Pancreas (tissue), 10 donors: ENCODE results near the gene TMOD2. TPM values are rescaled to one million over a fixed set of nuclear protein-coding genes. Genes with fewer than 3 reads are reported as not detected.
A peak's percentile ranks its signal among the peaks of the same experiment; 100 is the strongest.

Experiments used
- ATAC-seq, 4 donors: fragments of 200-7000 bp; cut with Tn5 transposase; one replicate each; pipeline versions ENCODE4 v1.8.0 to v1.9.1; 2020; ENCODE audit warnings: mild to moderate bottlenecking in 4 of 4, moderate library complexity in 4 of 4
- DNase-seq, 6 donors: peaks; one replicate each; pipeline ENCODE4 v3.0.0-alpha.2; 2020
- FAIRE-seq: peaks from 2 replicates; lab custom pipeline; 2012; peaks lifted over from hg19 to GRCh38; lab: Jason Lieb, UNC
- H3K27ac ChIP-seq, 4 donors: fragments of 200-600 bp; sonication (generic); 1 replicate in 3 of 4; 2 replicates in 1 of 4; pipeline versions ENCODE4 v1.5.0 to v1.8.0; 2020
- H3K27me3 ChIP-seq, 4 donors: fragments of 200-600 bp; one replicate each; pipeline ENCODE4 v1.8.0; 2021
- H3K36me3 ChIP-seq, 3 donors: fragments of 200-600 bp; sonication (generic) in 1 of 3; one replicate each; pipeline versions ENCODE4 v1.5.0 to v1.8.0; 2020 to 2021
- H3K4me1 ChIP-seq, 3 donors: fragments of 200-600 bp; one replicate each; pipeline ENCODE4 v1.8.0; 2021
- H3K4me3 ChIP-seq, 4 donors: fragments of 200-600 bp; sonication (generic) in 2 of 4; one replicate each; pipeline versions ENCODE4 v1.5.0 to v1.8.0; 2020 to 2021
- H3K9me3 ChIP-seq, 4 donors: fragments of 200-600 bp; one replicate each; pipeline ENCODE4 v1.8.0; 2021
- CTCF ChIP-seq, 4 donors: fragments of 200-600 bp; sonication (generic) in 3 of 4; IDR thresholded peaks; one replicate each; pipeline versions ENCODE4 v1.5.0 to v1.8.0; 2021; ENCODE audit warnings: antibody characterized with exemption in 4 of 4
- WGBS, 2 donors: extraction: QIAGEN DNeasy Blood & Tissue Kit; methylation state at CpG; one replicate each; pipeline ENCODE4 v1.1.7; 2013; 5-methylcytosine and 5-hydroxymethylcytosine counted together
- intact Hi-C, 3 donors: fragments of 100-400 bp; cut with DNase I; formaldehyde crosslinking; loops; one replicate each; pipeline versions ENCODE4 v1.11.1 to v1.14.2; 2022
- polyA plus RNA-seq, 2 donors: library from polyadenylated mRNA; stranded (reverse); fragments of 200-250 nt; gene quantifications; one replicate each; pipeline ENCODE4 v1.2.3, GENCODE V29; 2013
- total RNA-seq, 6 donors: library from RNA; stranded (reverse); fragmentation: NEBNext Ultra II Directional in 4 of 6; extraction: Animal tissue kit (Norgen Biotek cat#: 25700) in 4 of 6; gene quantifications; one replicate each; pipeline versions ENCODE4 v1.2.1 to v1.2.4, GENCODE V29; 2021 to 2023
- donor health status: healthy with polysubstance abuse.
- donor health status: DM: no; HTN: no; CAD: no; lungs with moderate emphysema.
- donor health status: DM: no; HTN: no; CAD: no.
- donor health status: control.
- donor health status: control.
- donor health status: Bipolar disorder and iron deficiency.
- donor health status: DM: yes; HTN: yes; CAD: no.
- donor health status: DM: no; HTN: no; CAD: no.
- donor health status: DM: no; HTN: no; CAD: no.
- donor health status: DM: yes; HTN: yes; CAD: no.

TMOD2 gene
- total and polyA plus RNA-seq, 8 donors, result 1.1 to 6.8 (median 3.3) TPM

- Histone ChIP-seq H3K27me3 (peaks cover 0 to 2% (median 0%) of the 10 kb centered on the region in 4 donors), H3K4me3 (no peak overlapping the region), H3K27ac (no peak overlapping the region), H3K36me3 (no peaks in the 10 kb centered on the region), H3K9me3 (no peaks in the 10 kb centered on the region), H3K4me1 (peaks cover 4 to 6% (median 4%) of the 10 kb centered on the region in 3 donors)
- no peak for TF ChIP-seq CTCF (IDR thresholded peaks at IDR 0.05)
- DNase-seq, result no peak
- FAIRE-seq, result no peak
- no peak for ATAC-seq
- WGBS, 2 donors, result 60 to 70% methylated on average over 4 of the region's 4 CpGs
- intact Hi-C loops, result no loop called here
Observed at GRCh38 chr15:51750186-51750585, 1.2 kb upstream of the TMOD2 start.

GRCh38 chr15:51751697-51752683 lies 593 bp downstream of the TMOD2 start:
- peaks cover 4 to 6% (median 4%) of the 10 kb centered on the region in 3 donors for H3K4me1 ChIP-seq
- ATAC-seq, result peak; percentile 36 to 65 (median 52)
- TF ChIP-seq CTCF (IDR thresholded peaks at IDR 0.05), result no peak

GRCh38 chr15:51752888-51753287 lies 1.5 kb downstream of the TMOD2 start:
- DNase-seq (no peak), ATAC-seq (no peak), FAIRE-seq (no peak)

More at GRCh38 chr15:51751697-51752683, 593 bp downstream of the TMOD2 start:
- Histone ChIP-seq H3K36me3 (no peaks in the 10 kb centered on the region), H3K9me3 (no peaks in the 10 kb centered on the region), H3K27ac (peak overlapping the region in 2 of 4 donors; percentile 11 to 50), H3K27me3 (no peaks in the 10 kb centered on the region), H3K4me3 (peak overlapping the region; percentile 66 to 83 (median 78))
- 2 to 4% methylated on average over 36 to 71 of the region's 71 CpGs for WGBS, 2 donors
- FAIRE-seq (no peak), DNase-seq (peak in 4 of 6 donors; percentile 29 to 65 (median 42))
- intact Hi-C loops, result no loop called here

GRCh38 chr15:51754267-51754666 lies 2.9 kb downstream of the TMOD2 start:
- FAIRE-seq (no peak), ATAC-seq (no peak), DNase-seq (no peak)
- no peak overlapping the region for H3K27ac ChIP-seq
- H3K9me3 ChIP-seq, result no peaks in the 10 kb centered on the region
- intact Hi-C loops, result no loop called here
- no peaks in the 10 kb centered on the region for H3K27me3 ChIP-seq
- 86 to 88% methylated on average over 2 of the region's 2 CpGs for WGBS, 2 donors
- no peak for TF ChIP-seq CTCF (IDR thresholded peaks at IDR 0.05)
- H3K4me1 ChIP-seq, result peaks cover 4 to 6% (median 4%) of the 10 kb centered on the region in 3 donors
- H3K36me3 ChIP-seq, result no peaks in the 10 kb centered on the region
- no peak overlapping the region for H3K4me3 ChIP-seq

More at GRCh38 chr15:51752888-51753287, 1.5 kb downstream of the TMOD2 start:
- no peaks in the 10 kb centered on the region for H3K27me3 ChIP-seq
- WGBS, 2 donors, result 70 to 90% methylated on average over 5 of the region's 5 CpGs
- intact Hi-C loops, result no loop called here
- H3K27ac ChIP-seq, result no peak overlapping the region
- H3K4me1 ChIP-seq, result peaks cover 4 to 6% (median 4%) of the 10 kb centered on the region in 3 donors
- TF ChIP-seq CTCF (IDR thresholded peaks at IDR 0.05), result no peak
- no peaks in the 10 kb centered on the region for H3K36me3 ChIP-seq
- H3K9me3 ChIP-seq, result no peaks in the 10 kb centered on the region
- no peak overlapping the region for H3K4me3 ChIP-seq
